GM10248 (cell line): ENCODE results near the gene PIP5KL1.

ENCODE experiments used
- CTCF ChIA-PET: fragments of 300-600 bp; sonication (Branson Sonifier 250); formaldehyde crosslinking; extraction: SDS; loops from one replicate; lab custom pipeline; 2021; ENCODE audit warnings: antibody characterized with exemption; lab: Yijun Ruan, JAX
- POLR2A ChIA-PET: fragments of 350-650 bp; sonication (Branson Sonifier 250); formaldehyde crosslinking; extraction: SDS; loops from one replicate; lab custom pipeline; 2020; ENCODE audit warnings: antibody characterized with exemption; lab: Yijun Ruan, JAX
- DNase-seq: peaks from one replicate; pipeline ENCODE4 v3.0.0; 2012; ENCODE audit errors: extremely low spot score
- TF ChIP-seq, protein P1 (sequence below): IDR thresholded peaks from 2 replicates; pipeline ENCODE4 v1.5.1; 2012; ENCODE audit warnings: mild to moderate bottlenecking, low read depth; ENCODE audit errors: extremely low read depth, missing control alignments, control extremely low read depth

Gene PIP5KL1

DNA sequence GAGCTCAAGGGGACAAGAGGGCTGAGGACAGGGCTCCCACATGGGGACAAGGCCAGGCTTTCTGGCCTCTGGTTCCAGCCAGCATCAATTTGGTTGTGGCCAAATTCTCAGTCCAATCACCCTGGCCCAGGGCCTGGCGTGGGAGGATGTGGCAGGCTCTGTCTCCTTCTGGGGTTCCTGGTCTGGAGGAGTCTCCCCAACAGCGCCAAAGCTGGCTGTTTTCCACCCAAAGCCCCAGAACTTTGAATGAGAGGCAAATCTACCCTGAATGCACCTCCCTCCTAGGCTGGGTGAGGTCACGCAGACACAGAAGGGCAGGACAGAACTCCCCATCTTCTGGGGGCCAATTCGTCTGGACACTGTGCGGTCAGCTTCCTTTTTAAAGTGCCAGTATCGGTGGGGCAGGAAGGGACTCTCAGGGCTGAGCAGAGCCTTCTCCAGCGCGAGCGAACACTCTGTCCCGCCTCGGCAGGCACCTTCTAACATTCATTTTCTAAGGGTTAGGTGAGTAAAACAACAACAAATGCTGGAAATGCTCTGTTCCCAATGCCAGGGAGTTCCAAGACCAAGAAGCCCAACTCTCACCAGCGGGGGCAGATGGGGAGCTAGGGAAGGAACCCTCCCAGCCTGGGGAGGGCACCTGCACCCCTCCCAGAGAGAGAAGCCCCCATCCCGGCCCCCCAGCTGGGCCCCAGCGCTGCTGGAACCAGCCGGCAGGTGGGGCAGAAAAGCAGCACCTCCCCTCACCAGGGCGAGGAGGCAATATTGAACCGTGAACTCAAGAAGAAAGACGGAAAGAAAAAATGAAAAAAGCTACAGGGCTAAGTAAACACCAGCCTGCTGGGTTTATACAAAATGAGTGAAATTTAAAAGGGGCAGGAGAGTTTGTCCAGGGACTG, 10.7 kb upstream of the PIP5KL1 start:
- CTCF ChIA-PET: interaction anchor here (1.0 to 25.1 kb wide), 17 partner anchors 9 to 177 kb away, joined by 3 to 615 read pairs (median 8); partner anchors contain the start of genes EEIG1, NAIF1, PIP5KL1 and SLC25A25
- TF ChIP-seq, protein P1, sequence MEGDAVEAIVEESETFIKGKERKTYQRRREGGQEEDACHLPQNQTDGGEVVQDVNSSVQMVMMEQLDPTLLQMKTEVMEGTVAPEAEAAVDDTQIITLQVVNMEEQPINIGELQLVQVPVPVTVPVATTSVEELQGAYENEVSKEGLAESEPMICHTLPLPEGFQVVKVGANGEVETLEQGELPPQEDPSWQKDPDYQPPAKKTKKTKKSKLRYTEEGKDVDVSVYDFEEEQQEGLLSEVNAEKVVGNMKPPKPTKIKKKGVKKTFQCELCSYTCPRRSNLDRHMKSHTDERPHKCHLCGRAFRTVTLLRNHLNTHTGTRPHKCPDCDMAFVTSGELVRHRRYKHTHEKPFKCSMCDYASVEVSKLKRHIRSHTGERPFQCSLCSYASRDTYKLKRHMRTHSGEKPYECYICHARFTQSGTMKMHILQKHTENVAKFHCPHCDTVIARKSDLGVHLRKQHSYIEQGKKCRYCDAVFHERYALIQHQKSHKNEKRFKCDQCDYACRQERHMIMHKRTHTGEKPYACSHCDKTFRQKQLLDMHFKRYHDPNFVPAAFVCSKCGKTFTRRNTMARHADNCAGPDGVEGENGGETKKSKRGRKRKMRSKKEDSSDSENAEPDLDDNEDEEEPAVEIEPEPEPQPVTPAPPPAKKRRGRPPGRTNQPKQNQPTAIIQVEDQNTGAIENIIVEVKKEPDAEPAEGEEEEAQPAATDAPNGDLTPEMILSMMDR: no peak
- no peak for DNase-seq
- POLR2A ChIA-PET: interaction anchor here (0.5 kb wide), 1 partner anchor 105 kb away, joined by 4 read pairs; no protein-coding TSS in a partner anchor

- TF ChIP-seq, protein P1: no peak
- ChIA-PET CTCF (interaction anchor here (1.5 to 25.1 kb wide), 7 partner anchors 8 to 177 kb away, joined by 3 to 615 read pairs (median 34); partner anchors contain the start of genes EEIG1 and PIP5KL1), POLR2A (interaction anchor here (0.5 kb wide), 1 partner anchor 106 kb away, joined by 4 read pairs; no protein-coding TSS in a partner anchor)
- DNase-seq: no peak
These were observed 10.0 kb upstream of the PIP5KL1 start for GRCh38 chr9:127940593-127940992.

- TF ChIP-seq, protein P1: no peak
- ChIA-PET POLR2A (no interaction called here), CTCF (interaction anchor here (12.2 to 25.1 kb wide), 2 partner anchors 24 to 100 kb away, joined by 263 to 615 read pairs; no protein-coding TSS in a partner anchor)
- no peak for DNase-seq
These were observed 7.7 kb upstream of the PIP5KL1 start for GRCh38 chr9:127938298-127938690.

- POLR2A ChIA-PET: no interaction called here
- TF ChIP-seq, protein P1: no peak
- CTCF ChIA-PET: interaction anchor here (0.9 to 25.1 kb wide), 4 partner anchors 22 to 203 kb away, joined by 3 to 615 read pairs (median 4); partner anchors contain the start of gene TOR2A
These were observed 7.1 kb upstream of the PIP5KL1 start, which contains the start of gene DPM2 for GRCh38 chr9:127937388-127938297. DPM2 (minus strand) TSS chr9:127937854; CDS start chr9:127937820, 34 bp downstream.

GRCh38 chr9:127937056-127937387, 6.4 kb upstream of the PIP5KL1 start:
- no peak for DNase-seq
- CTCF ChIA-PET: interaction anchor here (0.9 to 1.1 kb wide), 3 partner anchors 22 to 202 kb away, joined by 3 to 4 read pairs (median 4); partner anchors contain the start of gene TOR2A
- TF ChIP-seq, protein P1: no peak
- POLR2A ChIA-PET: no interaction called here

More at GRCh38 chr9:127937388-127938297, 7.1 kb upstream of the PIP5KL1 start, which contains the start of gene DPM2:
- peak; percentile 95 for DNase-seq
